OCI-LY3 (cell line): ENCODE results near the gene PTGIS.

Experiments
- H2AFZ ChIP-seq: fragments of 200-600, 300-600 bp; shearing (Covaris generic); 2 replicates; pipeline ENCODE4 v1.6.0; 2014; ENCODE audit warnings: antibody characterized with exemption, low read depth, low read length
- H3K27ac ChIP-seq: fragments of 200-600, 300-600 bp; sonication (generic); 2 replicates; pipeline ENCODE4 v1.5.1; 2014; ENCODE audit warnings: mild to moderate bottlenecking, low read length, moderate library complexity, mixed read lengths
- H3K27me3 ChIP-seq: fragments of 200-600, 300-600 bp; sonication (generic); 2 replicates; pipeline ENCODE4 v1.6.1; 2014; ENCODE audit warnings: low read depth, low read length, mixed read lengths
- H3K36me3 ChIP-seq: fragments of 200-600, 300-600 bp; sonication (generic); replicated peaks from 2 replicates; pipeline ENCODE3; 2014; ENCODE audit warnings: low read depth, low read length, mixed read lengths
- H3K4me1 ChIP-seq: fragments of 300-600, 200-600 bp; sonication (generic); 2 replicates; pipeline ENCODE4 v1.6.1; 2014; ENCODE audit warnings: low read length, mixed read lengths
- H3K4me2 ChIP-seq: fragments of 200-600, 300-600 bp; sonication (generic); 2 replicates; pipeline ENCODE4 v1.6.1; 2014; ENCODE audit warnings: low read length, mixed read lengths
- H3K4me3 ChIP-seq: fragments of 300-600, 200-600 bp; sonication (generic); 2 replicates; pipeline ENCODE4 v1.5.1; 2014; ENCODE audit warnings: antibody characterized with exemption, mild to moderate bottlenecking, low read length, moderate library complexity
- H3K79me2 ChIP-seq: fragments of 300-600, 200-600 bp; shearing (Covaris generic); 2 replicates; pipeline ENCODE4 v1.6.1; 2014; ENCODE audit warnings: mild to moderate bottlenecking, low read length, mixed read lengths
- H3K9ac ChIP-seq: fragments of 300-600, 200-600 bp; shearing (Covaris generic); 2 replicates; pipeline ENCODE4 v1.6.0; 2014; ENCODE audit warnings: mild to moderate bottlenecking, low read length, moderate library complexity
- H3K9me3 ChIP-seq: fragments of 200-600, 300-600 bp; shearing (Covaris generic); 2 replicates; pipeline ENCODE4 v1.6.1; 2014; ENCODE audit warnings: low read length, mixed read lengths; ENCODE audit not compliant: insufficient read depth
- H4K20me1 ChIP-seq: fragments of 200-600, 300-600 bp; sonication (generic); 2 replicates; pipeline ENCODE4 v1.6.1; 2016; ENCODE audit warnings: low read length, mixed read lengths; ENCODE audit not compliant: insufficient read depth
- CTCF ChIP-seq: fragments of 200-600, 300-600 bp; sonication (generic); IDR thresholded peaks from 2 replicates; pipeline ENCODE4 v1.5.1; 2014; ENCODE audit warnings: antibody characterized with exemption, low read length, low read depth
- EZH2phosphoT487 ChIP-seq: fragments of 200-600 bp; shearing (Covaris generic); IDR thresholded peaks from 2 replicates; pipeline ENCODE4 v1.6.1; 2018; ENCODE audit warnings: antibody characterized with exemption, mixed run types, low read depth

PTGIS gene

GRCh38 chr20:49560186-49560585, 7.8 kb downstream of the PTGIS start:
- no peak overlapping the region for H3K4me2 ChIP-seq
- no peak overlapping the region for H3K4me3 ChIP-seq
- H4K20me1 ChIP-seq = no peaks in the 10 kb centered on the region
- H3K79me2 ChIP-seq = no peaks in the 10 kb centered on the region
- no peak overlapping the region for H3K27ac ChIP-seq
- no peak overlapping the region for H3K9ac ChIP-seq
- peaks cover 29% of the 10 kb centered on the region for H3K27me3 ChIP-seq
- H3K9me3 ChIP-seq = peaks cover 9% of the 10 kb centered on the region; the same call in 1 of the 2 replicates
- H2AFZ ChIP-seq = no peak overlapping the region
- TF ChIP-seq EZH2phosphoT487 = no peak
- no peaks in the 10 kb centered on the region for H3K4me1 ChIP-seq
- H3K36me3 ChIP-seq = no peaks in the 10 kb centered on the region

- H3K4me3 ChIP-seq = no peak overlapping the region
- H2AFZ ChIP-seq = no peak overlapping the region
- no peak overlapping the region for H3K9ac ChIP-seq
- H3K27ac ChIP-seq = no peak overlapping the region
- H3K27me3 ChIP-seq = peaks cover 31% of the 10 kb centered on the region
- no peak for TF ChIP-seq CTCF
- TF ChIP-seq EZH2phosphoT487 = no peak
- no peaks in the 10 kb centered on the region for H4K20me1 ChIP-seq
- no peaks in the 10 kb centered on the region for H3K36me3 ChIP-seq
- no peak overlapping the region for H3K4me2 ChIP-seq
- H3K4me1 ChIP-seq = no peaks in the 10 kb centered on the region
- H3K9me3 ChIP-seq = peaks cover 10% of the 10 kb centered on the region; the same call in 1 of the 2 replicates
- no peaks in the 10 kb centered on the region for H3K79me2 ChIP-seq
Measured at GRCh38 chr20:49559411-49560081, 8.4 kb downstream of the PTGIS start.

- Histone ChIP-seq H3K36me3 (no peaks in the 10 kb centered on the region), H3K4me1 (no peaks in the 10 kb centered on the region), H3K27me3 (peaks cover 38% of the 10 kb centered on the region), H3K9me3 (peaks cover 10% of the 10 kb centered on the region; the same call in 1 of the 2 replicates), H3K9ac (no peak overlapping the region), H4K20me1 (no peaks in the 10 kb centered on the region), H3K4me3 (no peak overlapping the region), H2AFZ (no peak overlapping the region), H3K79me2 (no peaks in the 10 kb centered on the region), H3K27ac (no peak overlapping the region), H3K4me2 (no peak overlapping the region)
- no peak for TF ChIP-seq EZH2phosphoT487
- TF ChIP-seq CTCF = no peak
Measured at GRCh38 chr20:49558826-49559225, 9.1 kb downstream of the PTGIS start.

GRCh38 chr20:49557449-49557848, 10.5 kb downstream of the PTGIS start:
- H3K27me3 ChIP-seq = peaks cover 42% of the 10 kb centered on the region
- H3K4me1 ChIP-seq = no peaks in the 10 kb centered on the region
- H3K4me2 ChIP-seq = no peak overlapping the region
- peaks cover 10% of the 10 kb centered on the region; the same call in 1 of the 2 replicates for H3K9me3 ChIP-seq
- no peaks in the 10 kb centered on the region for H3K36me3 ChIP-seq
- H3K27ac ChIP-seq = no peak overlapping the region
- H2AFZ ChIP-seq = no peak overlapping the region
- H4K20me1 ChIP-seq = no peaks in the 10 kb centered on the region
- H3K79me2 ChIP-seq = no peaks in the 10 kb centered on the region
- TF ChIP-seq EZH2phosphoT487 (no peak), CTCF (no peak)
- H3K4me3 ChIP-seq = no peak overlapping the region
- H3K9ac ChIP-seq = no peak overlapping the region
